ENCODE data around the gene TSPAN19.

- TF ChIP-seq CTCF (conservative IDR thresholded peaks at IDR 0.05) (no peak), ZFX (IDR thresholded peaks at IDR 0.05) (no peak)
Observed at GRCh38 chr12:85036733-85037132, 656 bp upstream of the TSPAN19 start.

Data from C4-2B (cell line).